Suprapubic skin (tissue), 3 donors: Measurements from ENCODE around the gene BOD1L1.

Experiments
- POLR2A ChIP-seq, 2 donors: fragments of 450-650 bp; IDR thresholded peaks; one replicate each; pipeline ENCODE4 v1.6.1; 2017; ENCODE audit warnings: antibody characterized with exemption in 2 of 2, mild to moderate bottlenecking in 2 of 2, moderate library complexity in 2 of 2
- TF ChIP-seq, protein P1 (sequence below), 2 donors: fragments of 200-600 bp in 1 of 2; fragments of 450-650 bp in 1 of 2; sonication (generic) in 1 of 2; IDR thresholded peaks; one replicate each; pipeline ENCODE4 v1.5.1; 2016 to 2019; ENCODE audit warnings: antibody characterized with exemption in 2 of 2, mild to moderate bottlenecking in 1 of 2, moderate library complexity in 1 of 2

DNA sequence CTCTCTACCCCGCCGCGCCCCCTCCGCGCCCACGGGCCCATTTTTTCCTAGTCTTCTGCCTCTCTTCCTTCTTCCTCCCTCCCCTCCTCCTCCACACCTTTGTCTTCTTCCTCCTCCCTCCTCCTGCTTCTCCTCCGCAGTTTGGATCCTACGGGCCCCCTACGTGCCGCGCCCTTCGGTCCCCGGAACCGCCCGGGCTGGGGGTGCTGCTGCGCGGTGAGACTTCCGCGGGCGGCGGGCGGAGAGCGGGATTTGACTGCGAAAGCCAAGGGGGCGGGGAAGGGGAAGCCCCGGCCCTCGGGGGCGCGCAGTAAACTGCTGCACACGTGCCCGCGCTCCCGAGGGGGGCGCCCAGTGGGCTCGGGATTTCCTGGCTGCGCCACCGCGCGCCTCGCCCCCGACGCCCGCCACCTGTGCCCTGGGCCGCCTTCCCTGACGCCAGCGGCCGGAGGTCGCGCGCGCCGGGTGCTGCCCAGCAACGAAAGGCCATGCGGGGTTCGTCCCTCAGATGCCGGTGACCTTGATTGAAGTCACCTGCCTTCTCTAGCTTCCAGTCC, 80.0 kb downstream of the BOD1L1 start:
- TF ChIP-seq POLR2A (IDR thresholded peaks at IDR 0.05), result no peak
- TF ChIP-seq, protein P1, sequence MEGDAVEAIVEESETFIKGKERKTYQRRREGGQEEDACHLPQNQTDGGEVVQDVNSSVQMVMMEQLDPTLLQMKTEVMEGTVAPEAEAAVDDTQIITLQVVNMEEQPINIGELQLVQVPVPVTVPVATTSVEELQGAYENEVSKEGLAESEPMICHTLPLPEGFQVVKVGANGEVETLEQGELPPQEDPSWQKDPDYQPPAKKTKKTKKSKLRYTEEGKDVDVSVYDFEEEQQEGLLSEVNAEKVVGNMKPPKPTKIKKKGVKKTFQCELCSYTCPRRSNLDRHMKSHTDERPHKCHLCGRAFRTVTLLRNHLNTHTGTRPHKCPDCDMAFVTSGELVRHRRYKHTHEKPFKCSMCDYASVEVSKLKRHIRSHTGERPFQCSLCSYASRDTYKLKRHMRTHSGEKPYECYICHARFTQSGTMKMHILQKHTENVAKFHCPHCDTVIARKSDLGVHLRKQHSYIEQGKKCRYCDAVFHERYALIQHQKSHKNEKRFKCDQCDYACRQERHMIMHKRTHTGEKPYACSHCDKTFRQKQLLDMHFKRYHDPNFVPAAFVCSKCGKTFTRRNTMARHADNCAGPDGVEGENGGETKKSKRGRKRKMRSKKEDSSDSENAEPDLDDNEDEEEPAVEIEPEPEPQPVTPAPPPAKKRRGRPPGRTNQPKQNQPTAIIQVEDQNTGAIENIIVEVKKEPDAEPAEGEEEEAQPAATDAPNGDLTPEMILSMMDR (IDR thresholded peaks at IDR 0.05), result no peak
